ENCODE data around the gene EEPD1.

EEPD1 gene

DNA sequence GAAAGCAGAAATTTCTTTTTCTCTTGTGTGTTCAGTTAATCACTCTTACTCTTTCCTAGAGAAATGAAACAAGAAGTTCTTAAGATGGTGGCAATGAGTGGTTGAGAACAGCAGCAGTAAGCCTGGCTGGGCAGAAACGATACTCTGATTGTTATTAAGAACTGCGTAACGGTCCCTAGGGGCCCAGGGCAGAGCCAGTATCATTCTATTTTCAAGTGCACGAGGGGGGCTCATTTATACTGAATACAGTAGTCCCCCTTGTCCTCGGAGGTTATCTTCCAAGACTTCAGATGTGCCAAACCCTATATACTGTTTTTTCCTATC, 64.9 kb downstream of the EEPD1 start:
- Histone ChIP-seq H3K27ac (ENCODE audit: low read depth, low read length, severe bottlenecking) (no peak overlapping the region), H3K36me3 (ENCODE audit: control insufficient read depth, insufficient read depth, low read length) (no peaks in the 10 kb centered on the region), H3K9me3 (ENCODE audit: control insufficient read depth, low read length) (no peaks in the 10 kb centered on the region), H3K4me1 (ENCODE audit: control insufficient read depth, insufficient read depth, low read length, poor library complexity, severe bottlenecking) (peaks cover 18% of the 10 kb centered on the region), H3K4me3 (ENCODE audit: extremely low read depth, insufficient read depth, low read length, poor library complexity, severe bottlenecking) (no peak overlapping the region)
- 93 to 100% methylated on average over 3 to 4 of the region's 5 CpGs for WGBS, 2 experiments (ENCODE audit: insufficient coverage in 2 of 2)

DNA sequence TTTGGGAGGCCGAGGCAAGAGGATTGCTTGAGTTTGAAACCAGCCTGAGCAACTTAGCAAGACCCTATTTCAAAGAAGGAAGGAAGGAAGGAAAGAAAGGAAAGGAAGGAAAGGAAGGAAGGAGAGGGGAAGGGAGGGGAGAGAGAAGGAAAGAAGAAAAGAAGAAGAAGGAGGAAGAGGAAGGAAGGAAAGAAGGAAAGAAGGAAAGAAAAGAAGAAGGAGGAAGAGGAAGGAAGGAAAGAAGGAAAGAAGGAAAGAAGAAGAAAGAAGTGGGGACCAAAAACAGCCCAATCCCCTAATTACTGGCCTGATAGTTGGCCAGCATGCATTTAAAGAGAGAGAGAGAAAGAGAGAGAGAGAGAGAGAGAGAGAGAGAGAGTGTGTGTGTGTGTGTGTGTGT, 66.4 kb downstream of the EEPD1 start:
- H3K27ac ChIP-seq (ENCODE audit: low read depth, low read length, severe bottlenecking): no peak overlapping the region
- no peaks in the 10 kb centered on the region for H3K9me3 ChIP-seq (ENCODE audit: control insufficient read depth, low read length)
- WGBS, 2 experiments (ENCODE audit: insufficient coverage in 2 of 2): 100% methylated on average over 1 of the region's 1 CpG; no CpG with 5 or more reads in 1 of the 2 experiments
- H3K4me1 ChIP-seq (ENCODE audit: control insufficient read depth, insufficient read depth, low read length, poor library complexity, severe bottlenecking): peaks cover 16% of the 10 kb centered on the region
- H3K4me3 ChIP-seq (ENCODE audit: extremely low read depth, insufficient read depth, low read length, poor library complexity, severe bottlenecking): no peak overlapping the region
- H3K36me3 ChIP-seq (ENCODE audit: control insufficient read depth, insufficient read depth, low read length): no peaks in the 10 kb centered on the region

DNA sequence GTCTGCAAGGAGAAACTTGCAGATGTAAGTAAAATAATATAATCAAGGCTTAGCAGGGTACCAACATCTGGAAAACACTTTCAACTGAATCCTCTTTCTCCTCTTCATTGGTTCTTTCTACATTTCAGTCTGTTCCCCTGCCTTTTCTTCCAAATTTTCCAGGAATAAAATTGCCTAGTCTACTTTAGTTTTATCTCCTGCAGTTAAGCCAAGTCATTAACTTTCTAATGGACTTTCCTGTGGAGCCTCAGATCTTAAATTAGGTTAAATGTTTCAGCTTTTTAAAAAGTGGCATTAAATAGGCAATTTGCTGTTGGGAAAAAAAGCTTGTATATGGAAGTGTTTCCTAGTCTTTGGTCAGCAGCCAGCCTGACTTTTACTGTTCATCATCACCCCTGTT, 70.8 kb downstream of the EEPD1 start:
- Histone ChIP-seq H3K4me3 (ENCODE audit: extremely low read depth, insufficient read depth, low read length, poor library complexity, severe bottlenecking) (no peak overlapping the region), H3K9me3 (ENCODE audit: control insufficient read depth, low read length) (no peaks in the 10 kb centered on the region), H3K4me1 (ENCODE audit: control insufficient read depth, insufficient read depth, low read length, poor library complexity, severe bottlenecking) (peaks cover 4% of the 10 kb centered on the region), H3K36me3 (ENCODE audit: control insufficient read depth, insufficient read depth, low read length) (no peaks in the 10 kb centered on the region), H3K27ac (ENCODE audit: low read depth, low read length, severe bottlenecking) (no peak overlapping the region)

DNA sequence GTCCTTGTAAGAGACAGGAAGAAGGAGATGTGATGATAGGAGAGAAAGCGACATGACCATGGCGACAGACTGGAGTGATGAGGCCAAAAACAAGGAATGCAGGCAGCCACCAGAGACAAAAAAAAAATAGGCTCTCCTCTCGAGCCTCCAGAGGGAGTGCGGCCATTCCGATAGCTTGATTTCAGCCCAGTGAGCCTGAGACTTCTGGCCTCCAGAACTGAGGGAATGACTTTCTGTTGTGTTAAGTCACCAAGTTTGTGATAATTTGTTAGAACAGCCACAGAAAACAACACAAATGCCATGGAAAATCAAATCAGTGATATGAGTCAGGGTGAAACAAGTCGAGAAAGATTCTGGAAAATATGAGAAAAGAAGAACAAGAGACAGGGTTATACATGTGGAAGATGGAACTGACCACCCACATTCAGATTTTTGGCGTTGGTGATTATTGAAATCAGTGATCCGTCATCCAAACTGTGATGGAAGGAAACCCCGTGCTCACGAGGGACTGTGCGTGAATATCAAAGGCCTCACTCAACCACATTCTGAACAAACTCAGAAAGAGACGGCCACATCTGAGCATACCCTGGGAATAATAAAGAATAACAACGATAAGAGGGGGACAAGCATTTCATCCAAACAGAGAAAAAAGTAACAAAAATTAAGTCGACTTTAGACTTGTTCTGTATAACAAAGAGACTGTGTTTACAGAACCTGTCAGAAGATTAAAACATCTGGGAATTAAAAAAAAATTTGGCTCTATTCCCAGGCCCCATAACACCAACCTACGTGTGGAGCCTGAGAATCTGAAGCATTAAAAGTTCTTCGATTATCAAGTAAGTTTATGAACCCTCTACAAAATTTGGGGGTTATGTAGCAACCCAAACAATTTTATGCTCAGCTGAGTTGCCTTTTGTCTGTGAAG, 72.1 kb downstream of the EEPD1 start:
- 85 to 95% methylated on average over 6 to 10 of the region's 16 CpGs for WGBS, 2 experiments (ENCODE audit: insufficient coverage in 2 of 2)
- Histone ChIP-seq H3K4me1 (ENCODE audit: control insufficient read depth, insufficient read depth, low read length, poor library complexity, severe bottlenecking) (peaks cover 4% of the 10 kb centered on the region), H3K4me3 (ENCODE audit: extremely low read depth, insufficient read depth, low read length, poor library complexity, severe bottlenecking) (no peak overlapping the region), H3K36me3 (ENCODE audit: control insufficient read depth, insufficient read depth, low read length) (no peaks in the 10 kb centered on the region), H3K27ac (ENCODE audit: low read depth, low read length, severe bottlenecking) (no peak overlapping the region), H3K9me3 (ENCODE audit: control insufficient read depth, low read length) (no peaks in the 10 kb centered on the region)

DNA sequence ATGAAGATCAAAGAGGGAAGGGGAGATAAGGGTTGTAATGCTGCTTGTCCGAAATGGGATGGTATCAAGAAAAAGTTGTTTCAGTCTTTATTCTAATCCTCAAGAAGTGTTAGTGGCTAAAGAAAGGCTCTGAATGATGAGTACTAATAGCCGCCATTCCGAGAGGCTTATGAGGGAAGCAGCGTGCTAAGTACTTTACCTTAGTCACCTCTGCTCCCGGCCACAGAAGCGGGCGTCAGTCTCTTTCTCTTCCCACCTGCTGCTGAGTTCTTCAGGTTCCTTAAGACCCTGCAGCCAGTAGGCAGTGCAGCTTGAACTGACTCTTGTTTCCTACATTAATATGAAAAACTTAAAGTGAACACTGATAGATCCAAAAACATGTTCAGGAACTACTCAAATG, 73.1 kb downstream of the EEPD1 start:
- H3K9me3 ChIP-seq (ENCODE audit: control insufficient read depth, low read length): no peaks in the 10 kb centered on the region
- H3K27ac ChIP-seq (ENCODE audit: low read depth, low read length, severe bottlenecking): no peak overlapping the region
- no peaks in the 10 kb centered on the region for H3K36me3 ChIP-seq (ENCODE audit: control insufficient read depth, insufficient read depth, low read length)
- no peak overlapping the region for H3K4me3 ChIP-seq (ENCODE audit: extremely low read depth, insufficient read depth, low read length, poor library complexity, severe bottlenecking)
- WGBS, 2 experiments (ENCODE audit: insufficient coverage in 2 of 2): 94 to 95% methylated on average over 3 to 7 of the region's 7 CpGs
- peaks cover 4% of the 10 kb centered on the region for H3K4me1 ChIP-seq (ENCODE audit: control insufficient read depth, insufficient read depth, low read length, poor library complexity, severe bottlenecking)

DNA sequence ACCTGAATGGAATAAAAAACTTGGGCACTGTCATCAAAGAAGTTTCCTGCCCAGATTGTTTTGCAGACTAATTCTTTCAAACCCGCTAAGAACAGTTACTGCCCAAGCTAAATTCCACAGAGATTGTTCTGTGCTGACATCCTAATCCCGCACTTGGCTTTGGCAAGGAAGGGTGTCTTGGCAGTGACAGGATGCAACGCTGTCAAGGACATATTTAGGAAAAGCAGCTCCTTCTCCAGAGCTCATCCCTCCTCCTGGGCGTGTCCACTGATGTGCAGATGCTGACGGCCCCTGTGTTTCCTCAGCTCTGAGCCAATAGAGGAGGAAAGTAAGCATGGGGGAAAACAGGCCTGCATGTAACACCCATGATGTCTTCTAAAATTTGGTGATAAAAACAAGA, 74.2 kb downstream of the EEPD1 start:
- WGBS, 2 experiments (ENCODE audit: insufficient coverage in 2 of 2): 68 to 77% methylated on average over 3 of the region's 5 CpGs
- H3K4me3 ChIP-seq (ENCODE audit: extremely low read depth, insufficient read depth, low read length, poor library complexity, severe bottlenecking): no peak overlapping the region
- H3K27ac ChIP-seq (ENCODE audit: low read depth, low read length, severe bottlenecking): no peak overlapping the region
- peaks cover 4% of the 10 kb centered on the region for H3K4me1 ChIP-seq (ENCODE audit: control insufficient read depth, insufficient read depth, low read length, poor library complexity, severe bottlenecking)
- H3K9me3 ChIP-seq (ENCODE audit: control insufficient read depth, low read length): no peaks in the 10 kb centered on the region
- H3K36me3 ChIP-seq (ENCODE audit: control insufficient read depth, insufficient read depth, low read length): no peaks in the 10 kb centered on the region

DNA sequence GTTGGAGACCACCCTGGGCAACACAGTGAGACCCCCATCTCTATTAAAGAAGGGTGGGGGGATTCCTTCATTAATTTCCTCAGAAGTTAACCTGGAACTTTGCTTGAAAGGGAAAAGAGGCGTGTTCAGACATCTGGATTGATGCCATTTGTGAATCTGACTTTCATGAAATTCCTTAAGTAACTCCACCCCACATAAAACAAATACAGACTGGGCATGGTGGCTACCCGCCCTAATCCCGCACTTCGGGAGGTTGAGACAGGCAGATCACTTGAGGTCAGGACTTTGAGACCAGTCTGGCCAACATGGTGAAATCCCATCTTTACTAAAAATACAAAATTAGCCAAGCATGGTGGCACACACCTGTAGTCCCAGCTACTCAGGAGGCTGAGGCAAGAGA, 75.0 kb downstream of the EEPD1 start:
- 60 to 88% methylated on average over 1 to 4 of the region's 4 CpGs for WGBS, 2 experiments (ENCODE audit: insufficient coverage in 2 of 2)
- Histone ChIP-seq H3K36me3 (ENCODE audit: control insufficient read depth, insufficient read depth, low read length) (no peaks in the 10 kb centered on the region), H3K9me3 (ENCODE audit: control insufficient read depth, low read length) (no peaks in the 10 kb centered on the region), H3K4me1 (ENCODE audit: control insufficient read depth, insufficient read depth, low read length, poor library complexity, severe bottlenecking) (peaks cover 4% of the 10 kb centered on the region), H3K4me3 (ENCODE audit: extremely low read depth, insufficient read depth, low read length, poor library complexity, severe bottlenecking) (no peak overlapping the region), H3K27ac (ENCODE audit: low read depth, low read length, severe bottlenecking) (no peak overlapping the region)

DNA sequence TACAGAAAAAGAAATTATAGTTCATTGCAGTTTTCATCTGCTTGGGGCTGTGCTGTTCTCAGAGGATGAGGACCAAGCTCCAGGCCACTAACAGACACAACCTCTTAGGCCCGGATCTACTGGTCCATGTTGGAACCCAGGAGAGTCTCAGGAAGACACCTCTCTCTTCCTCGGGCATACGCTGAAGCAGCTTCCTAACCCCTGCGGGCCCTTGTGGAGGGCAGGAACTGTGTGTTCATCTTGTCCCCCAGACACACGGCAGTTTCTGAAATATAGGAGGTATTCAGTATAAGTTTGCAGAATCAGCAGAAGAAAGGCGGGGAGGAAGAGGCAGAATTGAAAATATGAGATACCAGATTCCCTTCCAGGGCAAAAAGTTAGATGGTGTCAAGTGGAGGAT, 78.4 kb downstream of the EEPD1 start:
- Histone ChIP-seq H3K4me1 (ENCODE audit: control insufficient read depth, insufficient read depth, low read length, poor library complexity, severe bottlenecking) (peaks cover 4% of the 10 kb centered on the region), H3K27ac (ENCODE audit: low read depth, low read length, severe bottlenecking) (no peak overlapping the region), H3K9me3 (ENCODE audit: control insufficient read depth, low read length) (no peaks in the 10 kb centered on the region), H3K36me3 (ENCODE audit: control insufficient read depth, insufficient read depth, low read length) (no peaks in the 10 kb centered on the region), H3K4me3 (ENCODE audit: extremely low read depth, insufficient read depth, low read length, poor library complexity, severe bottlenecking) (no peak overlapping the region)
- 86 to 98% methylated on average over 5 to 6 of the region's 6 CpGs for WGBS, 2 experiments (ENCODE audit: insufficient coverage in 2 of 2)

DNA sequence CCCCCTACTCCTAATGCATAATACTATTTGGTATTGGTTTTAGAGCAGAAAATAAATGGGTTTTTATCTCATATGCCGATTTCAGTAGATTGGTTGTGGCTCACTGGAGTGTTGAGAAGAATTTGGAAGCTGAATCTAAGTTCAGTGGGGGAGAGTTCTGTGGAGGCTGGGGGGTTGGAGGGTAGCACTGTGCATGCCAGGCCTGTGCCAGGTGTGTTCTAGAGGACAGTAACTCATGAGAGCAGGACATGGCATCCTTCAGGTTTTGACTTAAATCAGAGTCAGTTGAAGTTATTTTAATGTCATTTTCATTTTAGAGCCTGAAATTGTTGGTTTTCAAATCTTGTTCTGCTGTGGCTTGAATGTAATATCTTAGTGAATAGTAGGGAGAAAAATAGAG, 79.5 kb downstream of the EEPD1 start:
- no peaks in the 10 kb centered on the region for H3K4me1 ChIP-seq (ENCODE audit: control insufficient read depth, insufficient read depth, low read length, poor library complexity, severe bottlenecking)
- no peaks in the 10 kb centered on the region for H3K9me3 ChIP-seq (ENCODE audit: control insufficient read depth, low read length)
- H3K36me3 ChIP-seq (ENCODE audit: control insufficient read depth, insufficient read depth, low read length): no peaks in the 10 kb centered on the region
- no peak overlapping the region for H3K27ac ChIP-seq (ENCODE audit: low read depth, low read length, severe bottlenecking)
- no peak overlapping the region for H3K4me3 ChIP-seq (ENCODE audit: extremely low read depth, insufficient read depth, low read length, poor library complexity, severe bottlenecking)
- WGBS, 2 experiments (ENCODE audit: insufficient coverage in 2 of 2): 83% methylated on average over 1 of the region's 1 CpG; no CpG with 5 or more reads in 1 of the 2 experiments

DNA sequence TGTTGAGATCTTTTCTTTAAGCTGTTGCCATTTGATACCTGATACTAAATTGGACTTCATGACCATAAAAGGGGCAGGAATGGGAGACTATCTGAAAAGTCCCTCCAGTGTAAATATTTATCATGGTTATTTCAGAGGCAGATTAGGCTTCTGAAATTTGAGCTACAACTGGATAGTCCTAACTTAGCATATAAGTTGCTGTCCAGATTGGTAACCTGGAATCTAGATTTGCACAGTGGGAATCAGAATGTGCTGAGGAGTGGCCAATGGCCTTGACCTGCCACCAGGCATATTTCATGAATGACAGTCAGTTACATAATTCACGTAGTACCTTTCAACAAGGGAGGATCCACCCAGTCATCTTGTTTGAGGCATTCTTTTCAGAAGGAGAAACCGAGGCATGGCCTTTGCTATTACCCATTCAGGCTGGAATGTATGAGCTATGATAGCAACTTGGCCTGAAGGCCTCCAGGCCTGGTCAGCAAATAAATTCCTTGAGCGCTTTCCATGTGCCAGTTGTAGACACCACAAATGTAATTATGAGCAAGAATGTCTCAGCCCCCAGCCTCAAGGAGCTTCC, 80.0 kb downstream of the EEPD1 start:
- no peaks in the 10 kb centered on the region for H3K9me3 ChIP-seq (ENCODE audit: control insufficient read depth, low read length)
- H3K4me1 ChIP-seq (ENCODE audit: control insufficient read depth, insufficient read depth, low read length, poor library complexity, severe bottlenecking): no peaks in the 10 kb centered on the region
- H3K4me3 ChIP-seq (ENCODE audit: extremely low read depth, insufficient read depth, low read length, poor library complexity, severe bottlenecking): no peak overlapping the region
- WGBS, 2 experiments (ENCODE audit: insufficient coverage in 2 of 2): 81 to 83% methylated on average over 2 to 3 of the region's 3 CpGs
- no peak overlapping the region for H3K27ac ChIP-seq (ENCODE audit: low read depth, low read length, severe bottlenecking)
- no peaks in the 10 kb centered on the region for H3K36me3 ChIP-seq (ENCODE audit: control insufficient read depth, insufficient read depth, low read length)

DNA sequence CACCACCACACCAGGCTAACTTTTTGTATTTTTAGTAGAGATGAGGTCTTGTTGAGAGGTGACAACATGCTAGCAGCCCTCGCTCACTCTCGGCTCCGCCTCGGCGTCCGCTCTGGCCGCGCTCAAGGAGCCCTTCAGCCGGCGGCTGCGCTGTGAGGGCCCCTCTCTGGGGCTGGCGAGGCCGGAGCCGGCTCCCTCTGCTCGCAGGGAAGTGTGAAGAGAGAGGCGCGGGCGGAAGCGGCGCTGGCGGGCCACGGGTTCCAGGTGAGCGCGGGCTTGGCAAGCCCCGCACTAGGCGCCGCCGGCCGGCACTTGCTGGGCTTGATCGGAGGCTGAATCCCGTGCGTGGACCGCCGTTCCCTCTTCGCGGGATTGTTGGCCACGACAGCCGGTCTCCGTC, 83.0 kb downstream of the EEPD1 start:
- no peak overlapping the region for H3K4me3 ChIP-seq (ENCODE audit: extremely low read depth, insufficient read depth, low read length, poor library complexity, severe bottlenecking)
- no peak overlapping the region for H3K27ac ChIP-seq (ENCODE audit: low read depth, low read length, severe bottlenecking)
- H3K4me1 ChIP-seq (ENCODE audit: control insufficient read depth, insufficient read depth, low read length, poor library complexity, severe bottlenecking): no peaks in the 10 kb centered on the region
- no peaks in the 10 kb centered on the region for H3K9me3 ChIP-seq (ENCODE audit: control insufficient read depth, low read length)
- no peaks in the 10 kb centered on the region for H3K36me3 ChIP-seq (ENCODE audit: control insufficient read depth, insufficient read depth, low read length)
- WGBS, 2 experiments (ENCODE audit: insufficient coverage in 2 of 2): 96 to 99% methylated on average over 32 to 39 of the region's 39 CpGs
